ENCODE measurements around the gene LCE2B.

DNA sequence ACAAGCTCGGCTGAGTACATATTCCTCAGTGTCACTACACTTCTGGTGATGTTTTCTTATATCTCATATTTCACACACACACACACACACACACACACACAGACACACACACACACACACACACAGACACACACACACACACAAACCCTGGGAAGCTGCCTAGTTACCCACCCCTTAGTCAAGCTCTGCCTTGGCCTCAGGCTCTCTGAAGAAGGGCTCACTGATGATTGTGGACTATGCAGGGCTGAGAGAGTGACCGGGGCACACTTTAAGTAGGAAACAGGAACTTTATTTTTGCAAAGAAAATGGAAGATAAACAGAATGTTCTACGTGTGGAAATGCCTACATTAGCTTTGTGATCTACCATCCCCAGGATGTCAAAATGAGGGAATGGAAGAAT, 42.0 kb upstream of the LCE2B start:
- TF ChIP-seq EZH2 (optimal IDR thresholded peaks at IDR 0.05; ENCODE audit: low read depth, low read length): no peak
- TF ChIP-seq, protein P1, sequence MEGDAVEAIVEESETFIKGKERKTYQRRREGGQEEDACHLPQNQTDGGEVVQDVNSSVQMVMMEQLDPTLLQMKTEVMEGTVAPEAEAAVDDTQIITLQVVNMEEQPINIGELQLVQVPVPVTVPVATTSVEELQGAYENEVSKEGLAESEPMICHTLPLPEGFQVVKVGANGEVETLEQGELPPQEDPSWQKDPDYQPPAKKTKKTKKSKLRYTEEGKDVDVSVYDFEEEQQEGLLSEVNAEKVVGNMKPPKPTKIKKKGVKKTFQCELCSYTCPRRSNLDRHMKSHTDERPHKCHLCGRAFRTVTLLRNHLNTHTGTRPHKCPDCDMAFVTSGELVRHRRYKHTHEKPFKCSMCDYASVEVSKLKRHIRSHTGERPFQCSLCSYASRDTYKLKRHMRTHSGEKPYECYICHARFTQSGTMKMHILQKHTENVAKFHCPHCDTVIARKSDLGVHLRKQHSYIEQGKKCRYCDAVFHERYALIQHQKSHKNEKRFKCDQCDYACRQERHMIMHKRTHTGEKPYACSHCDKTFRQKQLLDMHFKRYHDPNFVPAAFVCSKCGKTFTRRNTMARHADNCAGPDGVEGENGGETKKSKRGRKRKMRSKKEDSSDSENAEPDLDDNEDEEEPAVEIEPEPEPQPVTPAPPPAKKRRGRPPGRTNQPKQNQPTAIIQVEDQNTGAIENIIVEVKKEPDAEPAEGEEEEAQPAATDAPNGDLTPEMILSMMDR (IDR thresholded peaks at IDR 0.05; ENCODE audit: low read length): no peak
